ENCODE results near the gene RAB19. TPM values are rescaled to one million over a fixed set of nuclear protein-coding genes. Genes with fewer than 3 reads are reported as not detected.
A peak's percentile ranks its signal among the peaks of the same experiment; 100 is the strongest.

Gene RAB19
- not detected for total RNA-seq
- long read RNA-seq: 0 reads

- intact Hi-C loops (cut with DNase I): no loop called here
- peak; percentile 38 to 52 for ATAC-seq
- no peak for DNase-seq
Observed at GRCh38 chr7:140403878-140404564, at the start of gene RAB19. Gene RAB19 (plus strand): TSS chr7:140404058. CDS start chr7:140407647, 3,589 bp downstream.

GRCh38 chr7:140358024-140358411, 45.8 kb upstream of the RAB19 start:
- ATAC-seq: no peak
- intact Hi-C loops (cut with DNase I): no loop called here
- DNase-seq: no peak

- ATAC-seq (peak; percentile 34 to 44), DNase-seq (no peak)
- intact Hi-C loops (cut with DNase I): no loop called here
Observed at GRCh38 chr7:140358412-140359051, 45.3 kb upstream of the RAB19 start.

- intact Hi-C loops (cut with DNase I): no loop called here
- ATAC-seq: no peak
- no peak for DNase-seq
Observed at GRCh38 chr7:140360697-140361229, 43.1 kb upstream of the RAB19 start.

- intact Hi-C loops (cut with DNase I): no loop called here
- DNase-seq: no peak
- no peak for ATAC-seq
Observed at GRCh38 chr7:140364819-140365218, 39.0 kb upstream of the RAB19 start.

- ATAC-seq: no peak
- DNase-seq: no peak
- intact Hi-C loops (cut with DNase I): no loop called here
Observed at GRCh38 chr7:140367528-140367927, 36.3 kb upstream of the RAB19 start.

GRCh38 chr7:140369294-140369693, 34.6 kb upstream of the RAB19 start:
- DNase-seq (no peak), ATAC-seq (no peak)
- intact Hi-C loops (cut with DNase I): no loop called here

- intact Hi-C loops (cut with DNase I): no loop called here
- no peak for ATAC-seq
Observed at GRCh38 chr7:140375323-140375722, 28.5 kb upstream of the RAB19 start.

GRCh38 chr7:140375892-140376730, 27.7 kb upstream of the RAB19 start:
- no peak for DNase-seq
- intact Hi-C loops (cut with DNase I): no loop called here

More at GRCh38 chr7:140375323-140375722, 28.5 kb upstream of the RAB19 start:
- DNase-seq: no peak

GRCh38 chr7:140383954-140384713, 19.7 kb upstream of the RAB19 start:
- DNase-seq (no peak), ATAC-seq (no peak)
- intact Hi-C loops (cut with DNase I): no loop called here

More at GRCh38 chr7:140375892-140376730, 27.7 kb upstream of the RAB19 start:
- ATAC-seq: no peak

GRCh38 chr7:140384894-140385545, 18.8 kb upstream of the RAB19 start:
- intact Hi-C loops (cut with DNase I): no loop called here
- DNase-seq (no peak), ATAC-seq (no peak)

- intact Hi-C loops (cut with DNase I): no loop called here
- DNase-seq: no peak
- no peak for ATAC-seq
Observed at GRCh38 chr7:140389445-140389844, 14.4 kb upstream of the RAB19 start.

GRCh38 chr7:140390034-140390433, 13.8 kb upstream of the RAB19 start:
- ATAC-seq: no peak
- no peak for DNase-seq
- intact Hi-C loops (cut with DNase I): no loop called here

GRCh38 chr7:140390466-140391190, 13.2 kb upstream of the RAB19 start:
- ATAC-seq (peak in 1 of 2 donors; percentile 27), DNase-seq (no peak)
- intact Hi-C loops (cut with DNase I): no loop called here

GRCh38 chr7:140391634-140392033, 12.2 kb upstream of the RAB19 start:
- ATAC-seq: no peak
- intact Hi-C loops (cut with DNase I): no loop called here
- no peak for DNase-seq

GRCh38 chr7:140393756-140394306, 10.0 kb upstream of the RAB19 start:
- DNase-seq (no peak), ATAC-seq (no peak)
- intact Hi-C loops (cut with DNase I): no loop called here
